Stimulated activated CD8-positive, alpha-beta memory T cell treated with anti-CD3 and anti-CD28 coated beads, Interleukin-4, amount 100 ng/mL, for 24 hours (primary cell): ENCODE measurements around the gene OPRD1.

ENCODE experiments used
- DNase-seq: peaks from one replicate; pipeline ENCODE4 v3.0.0-alpha.2; 2020; ENCODE audit warnings: low read depth

Gene OPRD1

GRCh38 chr1:28910379-28911115 is 98.6 kb downstream of the OPRD1 start:
- DNase-seq = no peak

GRCh38 chr1:28913786-28914227 is 101.8 kb downstream of the OPRD1 start:
- DNase-seq = no peak

GRCh38 chr1:28914228-28915030 is 102.5 kb downstream of the OPRD1 start, which contains the start of gene EPB41:
TSS of gene EPB41 (plus strand) at chr1:28914569. CDS start at chr1:28987438, 72,869 bp downstream.
- DNase-seq = peak; percentile 92

- DNase-seq = peak; percentile 23
These were observed 103.3 kb downstream of the OPRD1 start for GRCh38 chr1:28915031-28915895.

GRCh38 chr1:28917757-28918118 is 105.8 kb downstream of the OPRD1 start:
- DNase-seq = no peak
